Measurements from ENCODE around the gene DEPDC1B.
"Not testable (repeated sequence)": the region's sequence is repeated elsewhere in the genome, so short reads cannot be mapped to it uniquely, and the experiment has no call there.

The DEPDC1B gene

DNA sequence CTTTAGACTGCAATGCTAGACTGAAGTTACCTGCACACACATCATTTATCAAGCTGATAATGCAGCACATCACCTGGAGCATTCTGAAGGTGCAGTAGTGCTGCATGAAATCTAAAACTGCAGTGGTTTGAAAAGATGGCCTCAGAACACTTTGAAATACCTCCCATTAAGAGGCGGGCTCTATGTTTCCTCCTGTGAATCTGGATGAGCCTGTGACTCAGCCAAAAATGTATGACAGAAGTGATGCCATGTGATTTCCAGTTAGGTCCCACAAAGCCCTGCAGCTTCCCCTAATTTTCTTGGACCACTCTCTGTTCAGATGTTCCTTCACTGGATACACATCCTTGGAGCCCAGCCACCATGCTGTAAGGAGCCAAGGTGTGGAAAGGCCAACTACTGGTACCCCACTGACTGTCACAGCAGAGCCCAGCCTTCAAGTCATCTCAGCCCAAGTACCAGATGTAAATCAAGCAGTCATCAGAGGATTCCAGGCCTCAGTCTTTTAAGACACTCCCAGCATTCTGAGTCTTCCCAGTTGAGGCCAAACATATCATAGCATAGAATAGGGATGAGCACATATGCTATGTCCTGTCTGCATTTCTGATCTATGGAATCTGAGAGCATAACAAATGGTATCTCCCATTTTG lies 27.2 kb upstream of the DEPDC1B start:
- peak; percentile 19 for DNase-seq (ENCODE audit: low read depth)
- TF ChIP-seq, protein P1, sequence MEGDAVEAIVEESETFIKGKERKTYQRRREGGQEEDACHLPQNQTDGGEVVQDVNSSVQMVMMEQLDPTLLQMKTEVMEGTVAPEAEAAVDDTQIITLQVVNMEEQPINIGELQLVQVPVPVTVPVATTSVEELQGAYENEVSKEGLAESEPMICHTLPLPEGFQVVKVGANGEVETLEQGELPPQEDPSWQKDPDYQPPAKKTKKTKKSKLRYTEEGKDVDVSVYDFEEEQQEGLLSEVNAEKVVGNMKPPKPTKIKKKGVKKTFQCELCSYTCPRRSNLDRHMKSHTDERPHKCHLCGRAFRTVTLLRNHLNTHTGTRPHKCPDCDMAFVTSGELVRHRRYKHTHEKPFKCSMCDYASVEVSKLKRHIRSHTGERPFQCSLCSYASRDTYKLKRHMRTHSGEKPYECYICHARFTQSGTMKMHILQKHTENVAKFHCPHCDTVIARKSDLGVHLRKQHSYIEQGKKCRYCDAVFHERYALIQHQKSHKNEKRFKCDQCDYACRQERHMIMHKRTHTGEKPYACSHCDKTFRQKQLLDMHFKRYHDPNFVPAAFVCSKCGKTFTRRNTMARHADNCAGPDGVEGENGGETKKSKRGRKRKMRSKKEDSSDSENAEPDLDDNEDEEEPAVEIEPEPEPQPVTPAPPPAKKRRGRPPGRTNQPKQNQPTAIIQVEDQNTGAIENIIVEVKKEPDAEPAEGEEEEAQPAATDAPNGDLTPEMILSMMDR (IDR thresholded peaks at IDR 0.05; ENCODE audit: insufficient read depth, low read depth, low read length, missing control alignments), result no peak
- H3K4me3 ChIP-seq (ENCODE audit: low read length), result no peak overlapping the region

DNA sequence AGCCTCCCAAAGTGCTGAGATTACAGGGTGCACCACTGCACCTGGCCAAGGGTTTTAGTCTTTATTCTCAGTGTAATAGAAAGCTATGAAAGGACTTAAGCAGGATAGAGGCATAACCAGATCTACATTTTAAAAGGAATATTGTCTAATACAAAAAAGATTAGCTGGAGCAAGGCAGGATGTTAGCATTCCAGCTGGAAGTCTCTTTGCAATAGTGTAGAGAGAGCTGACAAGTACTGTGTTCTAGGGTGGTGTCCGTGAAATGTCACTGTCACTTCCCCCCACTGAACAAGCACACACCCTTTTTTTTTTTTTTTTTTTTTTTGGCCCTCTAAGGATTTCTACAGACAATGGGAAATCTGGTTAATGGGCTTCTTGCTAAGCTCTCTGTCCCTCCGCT lies 24.2 kb upstream of the DEPDC1B start:
- no peak for DNase-seq (ENCODE audit: low read depth)
- TF ChIP-seq, protein P1 (IDR thresholded peaks at IDR 0.05; ENCODE audit: insufficient read depth, low read depth, low read length, missing control alignments), result no peak
- H3K4me3 ChIP-seq (ENCODE audit: low read length), result no peak overlapping the region

DNA sequence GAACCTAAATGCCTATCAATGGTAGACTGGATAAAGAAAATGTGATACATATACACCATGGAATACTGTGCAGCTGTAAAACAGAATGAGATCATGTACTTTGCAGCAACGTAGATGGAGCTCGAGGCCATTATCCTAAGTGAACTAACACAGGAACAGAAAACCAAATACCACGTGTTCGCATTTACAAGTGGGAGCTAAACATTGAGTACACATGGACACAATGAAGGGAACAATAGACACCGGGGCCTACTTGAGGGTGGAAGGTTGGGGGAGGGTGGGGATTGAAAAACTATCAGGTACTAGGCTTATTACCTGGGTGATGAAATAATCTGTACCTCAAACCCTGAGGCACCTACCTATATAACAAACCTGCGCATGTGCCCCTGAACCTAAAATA lies 22.4 kb upstream of the DEPDC1B start:
- no peak overlapping the region for H3K4me3 ChIP-seq (ENCODE audit: low read length)
- DNase-seq (ENCODE audit: low read depth), result no peak
- TF ChIP-seq, protein P1 (IDR thresholded peaks at IDR 0.05; ENCODE audit: insufficient read depth, low read depth, low read length, missing control alignments), result no peak

DNA sequence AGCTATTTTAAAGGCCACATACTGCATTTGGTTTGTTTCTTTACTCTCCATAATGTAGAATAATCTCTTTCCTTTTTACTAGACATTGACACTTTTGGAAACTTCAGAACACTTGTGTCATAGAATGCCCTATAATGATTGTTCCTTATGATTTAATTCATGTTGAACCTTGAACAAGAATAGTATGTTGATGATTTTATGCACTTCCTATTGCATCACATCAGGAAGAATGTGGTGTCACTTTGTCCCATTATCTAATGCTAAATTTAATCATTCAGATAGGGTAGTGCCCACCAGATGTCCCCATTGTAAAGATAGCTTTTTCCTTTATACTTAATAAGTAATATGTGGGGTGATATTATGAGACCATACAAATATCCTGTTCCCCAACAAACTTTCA lies 19.4 kb upstream of the DEPDC1B start:
- no peak for DNase-seq (ENCODE audit: low read depth)
- no peak overlapping the region for H3K4me3 ChIP-seq (ENCODE audit: low read length)
- TF ChIP-seq, protein P1 (IDR thresholded peaks at IDR 0.05; ENCODE audit: insufficient read depth, low read depth, low read length, missing control alignments), result no peak

DNA sequence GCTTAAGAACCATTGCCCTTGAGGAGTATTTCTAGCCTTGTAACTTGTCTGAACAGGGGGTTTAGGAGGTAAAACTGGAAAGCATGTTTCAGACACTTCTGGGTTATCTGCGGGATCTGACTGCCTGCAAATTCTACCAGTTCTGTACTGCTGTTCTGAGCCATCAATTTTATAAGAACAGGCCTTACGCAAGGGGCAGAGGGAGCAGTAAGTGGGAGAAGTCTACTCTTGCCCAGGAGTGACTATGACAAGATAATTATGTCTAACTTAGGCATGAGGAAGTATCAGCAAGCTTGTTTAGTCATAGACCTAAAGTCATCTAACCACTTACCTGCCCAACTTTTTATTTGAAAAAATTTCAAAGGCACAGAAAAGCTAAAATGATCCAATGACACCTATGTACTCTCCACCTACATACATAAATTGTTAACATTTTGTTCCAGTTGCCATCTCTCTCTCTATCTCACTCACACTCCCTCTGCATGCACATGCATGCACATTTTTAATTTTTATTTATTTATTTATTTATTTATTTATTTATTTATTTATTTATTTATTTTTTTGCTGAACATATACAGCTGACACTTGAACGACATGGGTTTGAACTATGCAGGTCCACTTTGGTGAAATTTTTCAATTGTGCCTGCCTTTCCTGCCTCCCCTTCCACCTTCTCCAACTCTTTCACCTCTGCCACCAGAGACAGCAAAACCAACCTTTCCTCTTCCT lies 18.4 kb upstream of the DEPDC1B start:
- TF ChIP-seq, protein P1 (IDR thresholded peaks at IDR 0.05; ENCODE audit: insufficient read depth, low read depth, low read length, missing control alignments), result no peak
- H3K4me3 ChIP-seq (ENCODE audit: low read length), result no peak overlapping the region
- peak; percentile 93 for DNase-seq (ENCODE audit: low read depth)

DNA sequence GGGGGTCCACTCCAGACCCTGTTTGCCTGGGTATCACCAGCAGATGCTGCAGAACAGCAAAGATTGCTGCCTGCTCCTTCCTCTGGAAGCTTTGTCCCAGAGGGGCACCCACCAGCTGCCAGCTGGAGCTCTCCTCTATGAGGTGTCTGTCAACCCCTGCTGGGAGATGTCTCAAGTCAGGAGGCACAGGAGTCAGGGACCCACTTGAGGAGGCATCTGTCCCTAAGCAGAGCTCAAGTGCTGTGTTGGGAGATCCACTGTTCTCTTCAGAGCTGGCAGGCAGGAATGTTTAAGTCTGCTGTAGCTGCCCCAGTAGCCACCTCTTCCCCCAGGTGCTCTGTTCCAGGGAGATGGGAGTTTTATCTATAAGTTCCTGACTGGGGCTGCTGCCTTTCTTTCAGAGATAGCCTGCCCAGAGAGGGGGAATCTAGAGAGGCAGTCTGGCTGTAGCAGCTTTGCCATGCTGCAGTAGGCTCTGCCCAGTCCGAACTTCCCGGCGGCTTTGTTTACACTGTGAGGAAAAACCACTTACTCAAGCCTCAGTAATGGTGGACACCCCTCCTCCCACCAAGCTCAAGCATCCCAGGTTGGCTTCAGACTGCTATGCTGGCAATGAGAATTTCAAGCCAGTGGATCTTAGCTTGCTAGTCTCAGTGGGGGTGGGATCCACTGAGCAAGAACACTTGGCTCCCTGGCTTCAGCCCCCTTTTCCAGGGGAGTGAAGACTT lies 15.4 kb upstream of the DEPDC1B start:
- not testable (repeated sequence) for DNase-seq (ENCODE audit: low read depth); H3K4me3 ChIP-seq (ENCODE audit: low read length)

DNA sequence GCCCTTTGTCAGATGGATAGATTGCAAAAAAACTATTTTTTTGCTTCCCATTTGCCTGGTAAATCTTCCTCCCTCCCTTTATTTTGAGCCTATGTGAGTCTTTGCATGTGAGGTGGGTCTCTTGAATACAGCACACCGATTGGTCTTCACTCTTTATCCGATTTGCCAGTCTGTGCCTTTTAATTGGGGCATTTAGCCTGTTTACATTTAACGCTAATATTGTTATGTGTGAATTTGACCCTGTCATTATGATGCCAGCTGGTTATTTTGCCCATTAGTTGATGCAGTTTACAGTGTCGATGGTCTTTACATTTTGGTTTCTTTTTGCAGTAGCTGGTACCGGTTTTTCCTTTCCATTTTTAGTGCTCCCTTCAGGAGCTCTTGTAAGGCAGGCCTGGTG lies 13.0 kb upstream of the DEPDC1B start:
- TF ChIP-seq, protein P1 (IDR thresholded peaks at IDR 0.05; ENCODE audit: insufficient read depth, low read depth, low read length, missing control alignments), result no peak
- no peak for DNase-seq (ENCODE audit: low read depth)
- no peak overlapping the region for H3K4me3 ChIP-seq (ENCODE audit: low read length)

DNA sequence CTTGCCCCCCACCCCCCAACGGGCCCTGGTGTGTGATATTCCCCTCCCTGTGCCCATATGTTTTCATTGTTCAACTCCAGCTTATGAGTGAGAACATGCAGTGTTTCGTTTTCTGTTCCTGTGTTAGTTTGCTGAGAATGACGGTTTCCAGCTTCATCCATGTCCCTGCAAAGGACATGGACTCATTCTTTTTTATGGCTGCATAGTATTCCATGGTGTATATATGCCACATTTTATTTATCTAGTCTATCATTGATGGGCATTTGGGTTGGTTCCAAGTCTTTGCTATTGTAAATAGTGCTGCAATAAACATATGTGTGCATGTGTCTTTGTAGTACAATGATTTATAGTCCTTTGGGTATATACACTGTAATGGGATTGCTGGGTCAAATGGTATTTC lies 11.9 kb upstream of the DEPDC1B start:
- not testable (repeated sequence) for DNase-seq (ENCODE audit: low read depth); H3K4me3 ChIP-seq (ENCODE audit: low read length)
